HG02885 (cell line): Measurements from ENCODE around the gene PEX26.
"Not testable (repeated sequence)": the region's sequence is repeated elsewhere in the genome, so short reads cannot be mapped to it uniquely, and the experiment has no call there.

ENCODE experiments used
- ATAC-seq: cut with Tn5 transposase; IDR thresholded peaks from one replicate; pipeline ENCODE4 v1.9.1; 2021; ENCODE audit warnings: mild to moderate bottlenecking; ENCODE audit not compliant: unreplicated experiment, poor library complexity

The PEX26 gene

DNA sequence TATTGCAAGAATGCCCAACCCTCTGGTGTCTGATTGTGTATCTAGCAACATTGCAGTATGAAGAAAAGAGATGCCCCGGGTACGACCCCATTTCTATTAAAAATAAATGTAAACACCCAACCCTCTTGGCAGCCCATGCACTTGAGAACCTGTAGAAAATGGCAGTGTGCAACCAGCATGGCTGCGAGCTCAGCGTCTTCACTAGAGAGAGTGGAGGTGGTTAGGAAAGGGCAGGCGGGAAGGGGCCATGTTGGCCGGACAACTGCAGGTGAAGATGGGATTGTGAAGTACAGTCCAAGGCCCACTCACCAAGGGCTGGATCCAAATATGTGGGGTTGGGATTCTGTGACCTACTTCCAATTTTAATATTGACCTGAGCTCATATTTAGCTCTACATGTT, 15.9 kb downstream of the PEX26 start:
- no peak for ATAC-seq

DNA sequence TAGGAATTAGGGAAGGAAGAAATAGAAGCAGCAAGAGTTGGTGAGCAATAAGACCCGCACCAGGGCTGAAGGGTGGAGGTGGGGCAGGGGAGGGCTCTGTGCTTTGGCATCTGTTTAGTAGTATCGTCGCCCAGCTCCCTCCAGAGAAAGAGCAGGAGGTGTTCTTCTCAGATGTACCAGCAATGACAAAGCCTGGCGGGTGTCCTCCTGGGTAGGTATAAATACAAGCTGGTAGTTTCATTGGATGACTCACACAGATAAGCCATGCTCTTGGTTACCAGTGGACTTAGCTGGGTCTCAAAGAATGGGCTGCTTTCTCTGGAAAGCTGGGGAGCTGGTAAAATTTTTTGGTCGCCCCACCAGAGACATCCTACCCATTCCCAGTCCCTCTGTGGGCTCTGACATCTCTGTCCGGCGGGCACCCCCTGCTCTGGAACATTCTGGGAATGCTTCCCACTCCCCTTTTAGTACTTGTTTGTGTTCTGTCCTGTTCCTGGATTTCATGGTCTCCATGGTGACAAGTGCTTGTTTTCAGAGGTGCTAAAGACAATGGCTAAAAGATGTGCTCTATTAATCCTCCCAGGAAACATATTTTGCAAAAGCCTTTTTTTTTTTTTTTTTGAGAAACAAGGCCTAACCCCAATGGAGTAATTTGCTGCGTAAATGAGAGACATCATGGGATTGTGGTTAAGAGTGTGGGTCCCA, 17.5 kb downstream of the PEX26 start:
- ATAC-seq: no peak

DNA sequence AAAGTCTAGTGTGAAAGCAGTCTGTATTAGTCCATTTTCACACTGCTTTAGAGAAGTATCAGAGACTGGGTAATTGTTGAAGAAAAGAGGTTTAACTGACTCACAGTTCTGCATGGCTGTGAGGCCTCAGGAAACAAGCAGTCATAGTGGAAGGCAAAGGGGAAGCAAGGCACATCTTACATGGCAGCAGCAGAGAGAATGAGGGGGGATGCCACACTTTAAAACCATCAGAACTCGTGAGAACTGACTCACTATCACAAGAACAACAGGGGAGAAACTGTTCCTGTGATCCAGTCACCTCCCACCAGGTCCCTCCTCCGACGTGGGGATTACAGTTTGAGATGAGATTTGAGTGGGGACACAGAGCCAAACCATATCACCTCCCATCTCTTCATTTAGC, 19.0 kb downstream of the PEX26 start:
- ATAC-seq: no peak

DNA sequence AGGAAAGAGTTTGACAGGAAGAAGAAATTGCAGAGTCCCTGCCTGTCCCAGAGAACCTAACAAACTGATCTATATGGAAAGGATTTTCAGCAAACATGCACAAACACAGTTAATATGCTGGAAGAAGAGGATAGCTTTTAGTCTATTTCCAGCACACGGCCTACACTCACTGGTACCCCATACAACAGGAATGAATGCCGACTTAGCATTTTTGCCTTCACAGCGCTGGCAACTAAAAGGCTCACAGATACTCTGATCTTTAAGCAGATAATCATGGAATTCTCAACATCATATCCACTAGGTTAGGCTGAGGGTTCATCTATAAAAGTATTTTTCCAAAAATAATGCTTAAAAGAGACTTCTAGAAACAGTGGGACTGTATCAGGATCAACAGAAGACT, 23.0 kb downstream of the PEX26 start:
- no peak for ATAC-seq

DNA sequence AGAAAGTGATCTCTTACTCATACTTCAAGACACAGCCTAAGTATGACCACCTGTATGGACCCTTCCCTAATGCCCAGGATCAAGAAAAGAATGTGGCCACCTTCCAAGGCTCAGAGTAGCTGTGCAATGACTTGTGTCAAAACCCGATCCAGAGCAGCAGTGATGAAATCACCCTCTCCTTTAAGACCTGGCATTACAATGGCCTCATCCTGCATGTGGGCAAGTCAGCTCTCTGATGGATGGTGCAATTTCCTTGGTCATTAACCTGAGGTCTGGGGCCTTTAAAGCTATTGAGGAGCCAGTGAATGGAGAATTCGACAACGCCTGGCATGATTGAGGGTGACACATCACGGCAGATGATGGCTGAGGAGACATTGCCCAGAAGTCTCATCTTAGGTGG, 23.7 kb downstream of the PEX26 start:
- no peak for ATAC-seq

DNA sequence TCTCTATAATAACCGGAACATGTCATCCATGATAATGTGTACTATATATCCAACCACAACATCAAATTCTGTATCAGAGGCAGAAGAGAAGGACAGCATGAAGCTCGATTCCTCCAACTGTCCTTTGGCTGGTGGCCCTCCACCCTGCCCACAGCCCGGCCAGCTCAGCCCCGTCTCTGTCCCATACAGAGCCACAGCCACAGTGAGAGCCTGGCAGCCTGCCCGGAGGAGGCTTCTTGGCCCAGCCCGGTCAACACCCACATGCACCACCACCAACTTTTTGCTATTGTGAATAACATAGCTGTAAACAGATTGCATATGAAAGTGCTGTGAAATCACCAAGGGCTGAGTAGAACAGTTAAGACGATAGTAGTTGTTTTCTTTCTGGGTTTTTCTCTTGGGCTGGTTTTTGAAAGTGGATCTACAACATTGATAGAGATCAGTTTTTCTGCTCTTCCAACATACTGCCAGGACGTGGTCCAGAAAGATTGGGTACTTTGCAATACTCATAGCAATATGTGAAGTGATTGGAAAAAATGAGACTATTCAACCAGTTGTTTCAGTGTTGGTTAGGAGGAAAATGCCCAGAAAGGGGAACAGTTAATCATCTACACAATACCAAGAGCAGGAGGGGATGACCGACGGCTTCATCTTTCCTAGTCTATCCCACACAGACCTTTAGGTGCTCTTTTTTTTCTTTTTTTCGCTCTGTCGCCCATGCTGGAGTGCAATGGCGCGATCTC, 25.9 kb downstream of the PEX26 start:
- no peak for ATAC-seq

DNA sequence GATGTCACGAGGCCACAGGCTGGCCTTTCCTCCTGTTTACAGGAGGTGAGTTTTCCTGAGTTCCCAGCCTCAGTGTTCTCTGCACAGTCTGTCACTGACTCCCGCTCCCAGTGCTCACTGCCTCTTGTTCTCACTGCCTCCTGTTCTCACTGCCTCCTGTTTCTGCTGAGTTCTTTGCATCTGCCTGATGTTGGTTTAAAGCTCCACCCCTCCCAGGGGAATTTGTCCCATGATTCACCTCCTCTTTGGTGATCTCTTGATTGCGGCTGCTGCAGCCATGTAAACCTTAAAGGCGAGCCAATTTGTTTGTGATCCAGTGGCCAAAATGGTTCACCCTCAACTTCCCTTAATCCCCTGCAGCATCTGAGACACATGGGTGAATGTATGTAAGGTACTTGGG, 26.8 kb downstream of the PEX26 start:
- no peak for ATAC-seq

DNA sequence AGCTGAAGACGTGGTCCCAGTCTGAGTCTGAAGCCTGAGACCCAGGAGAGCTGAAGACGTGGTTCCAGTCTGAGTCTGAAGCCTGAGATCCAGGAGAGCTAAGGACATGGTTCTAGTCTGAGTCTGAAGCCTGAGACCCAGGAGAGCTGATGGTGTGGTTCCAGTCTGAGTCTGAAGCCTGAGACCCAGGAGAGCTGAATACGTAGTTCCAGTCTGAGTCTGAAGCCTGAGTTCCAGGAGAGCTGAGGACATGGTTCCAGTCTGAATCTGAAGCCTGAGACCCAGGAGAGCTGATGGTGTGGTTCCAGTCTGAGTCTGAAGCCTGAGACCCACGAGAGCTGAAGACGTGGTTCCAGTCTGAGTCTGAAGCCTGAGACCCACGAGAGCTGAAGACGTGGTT, 28.2 kb downstream of the PEX26 start:
- ATAC-seq: not testable (repeated sequence)

DNA sequence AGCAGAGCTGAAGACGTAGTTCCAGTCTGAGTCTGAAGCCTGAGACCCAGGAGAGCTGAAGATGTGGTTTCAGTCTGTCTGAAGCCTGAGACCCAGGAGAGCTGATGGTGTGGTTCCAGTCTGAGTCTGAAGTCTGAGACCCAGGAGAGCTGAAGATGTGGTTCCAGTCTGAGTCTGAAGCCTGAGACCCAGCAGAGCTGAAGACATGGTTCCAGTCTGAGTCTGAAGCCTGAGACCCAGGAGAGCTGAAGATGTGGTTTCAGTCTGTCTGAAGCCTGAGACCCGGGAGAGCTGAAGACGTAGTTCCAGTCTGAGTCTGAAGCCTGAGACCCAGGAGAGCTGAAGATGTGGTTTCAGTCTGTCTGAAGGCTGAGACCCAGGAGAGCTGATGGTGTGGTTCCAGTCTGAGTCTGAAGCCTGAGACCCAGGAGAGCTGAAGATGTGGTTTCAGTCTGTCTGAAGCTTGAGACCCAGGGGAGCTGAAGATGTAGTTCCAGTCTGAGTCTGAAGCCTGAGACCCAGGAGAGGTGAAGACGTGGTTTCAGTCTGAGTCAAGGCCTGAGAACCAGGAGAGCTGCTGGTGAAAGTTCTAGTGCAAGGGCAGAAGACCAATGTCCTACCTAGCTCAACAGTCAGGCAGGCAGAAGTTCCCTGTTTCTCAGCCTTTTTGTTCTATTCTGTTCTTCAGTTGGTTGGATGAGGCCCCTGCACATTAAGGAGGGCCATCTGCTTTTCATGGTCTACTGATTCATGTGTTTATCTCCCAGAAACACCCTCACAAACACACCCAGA, 29.0 kb downstream of the PEX26 start:
- not testable (repeated sequence) for ATAC-seq

DNA sequence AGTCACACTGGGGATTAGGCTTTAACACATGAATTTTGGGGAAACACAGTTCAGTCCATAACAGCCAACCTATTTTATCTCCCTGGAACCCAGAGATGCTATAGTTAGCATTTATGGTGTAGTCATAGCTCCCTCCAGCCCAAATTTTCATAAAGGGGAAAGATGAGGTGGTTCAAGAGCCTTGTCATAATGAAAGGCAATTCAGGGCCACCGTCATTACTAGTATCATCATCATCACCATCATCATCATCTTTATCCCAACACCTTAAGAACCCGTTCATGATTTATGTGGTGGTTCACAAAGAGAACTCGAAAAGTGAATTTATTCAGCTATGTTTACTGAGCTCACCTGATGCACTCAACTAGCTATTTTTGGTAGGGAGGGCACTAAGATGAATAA, 30.4 kb downstream of the PEX26 start:
- no peak for ATAC-seq

DNA sequence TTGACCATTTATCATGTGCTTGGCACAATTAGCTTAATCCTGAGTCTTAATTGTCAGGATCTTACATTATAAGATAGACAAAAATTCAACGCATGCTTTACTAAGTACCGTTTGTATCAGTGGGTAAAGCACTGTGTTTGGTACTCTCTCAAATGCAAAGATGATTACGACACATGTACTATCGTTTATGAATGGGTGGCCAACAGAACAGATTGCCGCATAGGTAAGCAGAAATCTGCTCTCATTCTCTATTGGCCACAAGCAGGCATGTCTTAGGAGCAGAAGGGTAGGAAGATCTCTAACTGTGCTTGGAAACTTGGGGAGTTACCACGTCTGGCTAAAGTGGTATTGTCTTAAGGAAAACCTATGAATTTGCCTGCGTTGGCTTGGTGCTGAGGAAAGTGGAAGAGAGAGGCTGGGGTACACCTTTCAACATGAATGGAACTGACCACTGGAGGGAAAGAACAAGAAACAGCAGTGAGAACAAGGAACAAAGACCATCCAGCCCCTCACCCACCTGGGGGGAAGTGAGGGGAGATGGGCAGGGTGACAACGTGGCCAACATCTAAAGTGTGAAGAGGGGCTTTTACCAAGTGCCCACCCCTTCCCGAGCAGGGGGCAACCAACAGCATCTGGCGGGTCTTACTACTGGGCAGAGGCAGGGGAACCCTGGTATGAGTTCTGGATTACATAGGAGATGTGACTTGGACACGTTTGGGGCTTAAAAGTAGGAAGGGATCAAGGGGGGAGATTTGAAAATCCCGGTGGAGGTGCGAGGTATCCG, 31.8 kb downstream of the PEX26 start:
- ATAC-seq: no peak

DNA sequence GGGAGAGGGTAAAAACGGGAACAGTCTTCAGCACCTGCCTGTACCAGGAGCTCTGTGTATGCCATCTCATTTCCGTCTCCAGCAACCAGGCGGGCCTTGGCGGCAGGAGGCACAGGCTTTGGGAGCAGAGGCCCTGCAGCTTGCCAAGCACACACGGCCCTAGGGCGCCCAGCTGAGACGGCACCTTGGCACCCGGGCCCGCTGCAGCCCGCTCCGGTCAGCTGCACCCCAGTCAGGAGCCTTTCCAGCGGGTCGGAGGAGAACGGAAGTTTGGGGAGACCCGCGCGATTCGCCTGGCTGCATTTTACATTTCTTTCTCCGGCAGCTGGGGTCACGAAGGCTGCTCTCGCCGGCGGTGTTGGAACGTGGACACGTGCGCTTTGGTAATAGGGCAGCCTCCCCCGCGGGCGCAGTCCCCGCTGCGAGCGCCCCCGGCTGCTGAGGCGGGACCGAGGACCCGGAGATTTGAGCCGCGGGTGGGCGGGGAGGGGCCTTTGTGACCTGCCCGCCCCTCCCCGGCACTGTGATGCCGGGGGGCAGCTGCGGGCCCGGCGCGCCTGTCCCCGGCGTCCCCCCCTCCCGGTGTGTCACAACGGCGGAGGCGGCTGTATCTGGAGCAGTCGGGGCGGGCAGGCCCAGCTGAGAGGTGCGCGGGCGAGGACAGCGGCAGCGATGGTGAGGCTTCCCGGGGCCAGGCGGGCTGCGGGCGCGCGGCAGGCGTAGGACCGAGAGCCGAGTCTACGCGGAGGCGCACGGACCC, 32.6 kb downstream of the PEX26 start, which contains the start of gene TUBA8:
Gene TUBA8 (plus strand): TSS at position 616 of the 760 bp plus-strand sequence. CDS start 57 bp downstream, at position 673.
- peak; percentile 55 for ATAC-seq

DNA sequence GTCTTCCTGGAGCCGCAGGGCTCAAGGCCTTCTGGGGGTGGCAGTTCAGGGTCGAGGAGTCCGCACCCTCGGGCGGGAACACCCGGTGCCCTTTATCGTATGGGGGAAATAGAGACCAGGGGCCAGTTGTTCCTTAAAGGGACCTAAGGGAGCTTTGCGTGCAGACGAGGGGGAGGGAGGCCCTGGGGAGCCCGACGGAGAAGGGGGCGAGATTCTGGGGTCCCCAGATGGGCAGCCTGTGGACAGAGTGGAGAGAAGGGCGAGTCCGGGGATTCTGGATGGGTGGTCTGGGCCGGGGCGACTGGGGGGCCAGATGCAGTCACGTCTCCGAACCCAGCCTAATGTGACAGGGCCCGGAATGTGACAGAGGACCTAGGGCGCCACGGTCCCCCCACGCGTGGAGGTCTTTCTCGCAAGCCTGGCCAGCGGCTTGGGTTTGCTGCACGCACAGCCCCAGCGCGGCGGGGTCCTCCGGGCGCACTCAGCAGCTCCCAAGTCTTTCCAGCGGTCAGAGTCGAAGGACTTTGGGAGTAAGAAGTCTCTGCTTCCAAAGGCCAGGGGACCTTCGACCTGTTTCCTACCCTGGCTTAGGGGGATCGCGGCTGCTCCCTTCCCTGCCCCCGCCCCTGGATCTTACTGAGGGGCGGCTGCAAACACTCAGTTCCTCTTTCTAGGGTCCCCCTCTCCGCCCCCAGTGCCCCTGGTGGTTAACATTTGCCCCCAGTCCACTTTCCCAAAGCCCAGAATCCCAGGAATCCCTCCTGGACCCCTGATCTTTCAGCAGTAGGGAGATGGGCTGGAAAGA, 33.4 kb downstream of the PEX26 start:
- no peak for ATAC-seq

DNA sequence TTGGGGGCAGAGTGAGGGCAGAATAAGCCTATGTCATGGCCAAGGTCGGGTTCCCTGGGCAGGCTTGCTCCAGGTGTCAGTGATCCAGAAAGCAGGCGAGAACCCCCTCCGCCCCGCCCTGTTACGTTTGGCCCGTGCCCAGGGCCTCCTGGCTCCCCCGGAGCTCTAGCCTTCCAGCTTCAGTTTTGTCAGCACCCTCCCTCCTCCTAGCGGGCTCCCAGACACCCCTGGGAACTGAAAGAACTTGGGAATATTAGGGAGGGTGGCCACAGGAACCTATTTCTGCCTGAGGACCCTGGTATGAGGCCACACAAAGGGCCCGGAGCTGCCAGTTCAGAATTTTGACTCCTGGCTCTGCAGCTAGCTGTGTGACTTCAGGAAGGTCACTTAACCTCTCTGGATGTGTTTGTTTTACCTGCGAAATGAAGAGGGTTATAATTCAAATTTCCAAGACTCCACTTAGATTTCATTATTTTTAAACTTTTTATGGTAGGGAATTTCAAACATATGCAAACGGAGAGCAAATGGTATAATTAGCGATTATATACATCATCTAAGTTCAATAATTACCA, 34.1 kb downstream of the PEX26 start:
- no peak for ATAC-seq

DNA sequence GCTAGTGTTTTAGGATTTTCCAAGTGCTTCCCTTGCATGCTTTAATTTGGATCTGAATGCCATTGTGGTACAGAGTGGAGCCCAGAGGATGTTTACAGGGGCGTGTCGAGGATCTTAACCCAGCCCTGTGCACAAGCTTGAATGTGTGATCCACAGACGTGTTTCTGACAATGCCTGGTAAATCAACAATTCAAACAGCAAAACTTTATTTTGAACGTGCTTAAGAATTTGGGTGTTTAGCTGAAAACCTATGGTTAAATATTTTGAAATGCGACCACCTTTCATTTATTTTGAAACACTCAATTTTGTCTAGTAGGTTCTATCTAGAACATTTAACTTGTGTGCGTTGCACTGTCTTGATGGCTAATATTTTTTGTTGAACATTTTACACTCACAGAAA, 34.6 kb downstream of the PEX26 start:
- ATAC-seq: no peak

DNA sequence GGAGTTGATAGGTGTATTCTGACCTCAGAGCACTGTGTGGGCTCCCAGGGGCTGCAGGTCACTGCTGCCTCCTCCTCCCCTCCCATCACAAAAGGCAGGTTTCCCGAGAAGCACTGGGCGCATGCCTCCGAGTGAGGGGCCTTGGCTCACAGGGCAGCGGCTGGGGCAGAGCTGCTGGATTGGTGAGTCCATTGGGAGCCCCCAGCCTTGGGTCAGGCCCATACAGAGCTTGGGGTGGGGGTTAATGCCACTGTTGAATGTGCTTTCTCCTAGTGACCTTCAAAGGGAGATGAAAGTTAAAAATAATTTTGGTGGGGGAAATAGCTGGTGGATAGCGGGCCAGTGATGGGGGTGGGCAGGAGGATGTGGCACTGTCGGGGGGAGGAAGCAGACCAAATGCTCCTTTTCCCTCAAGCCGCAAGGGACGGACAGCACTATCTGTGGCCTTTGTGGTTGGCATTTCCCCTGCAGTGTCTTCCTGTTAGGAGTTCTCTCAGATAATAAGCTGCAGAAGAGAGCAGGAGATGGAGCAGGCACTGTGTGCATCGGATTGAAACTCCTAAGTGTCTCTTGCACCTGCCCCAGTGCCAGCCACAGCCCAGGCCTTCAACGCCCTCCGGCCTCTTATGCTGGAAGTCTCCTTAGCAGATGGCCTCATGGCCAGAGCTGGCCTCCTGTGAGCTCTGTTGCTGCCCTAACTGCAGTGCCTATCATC, 36.0 kb downstream of the PEX26 start:
- ATAC-seq: no peak

DNA sequence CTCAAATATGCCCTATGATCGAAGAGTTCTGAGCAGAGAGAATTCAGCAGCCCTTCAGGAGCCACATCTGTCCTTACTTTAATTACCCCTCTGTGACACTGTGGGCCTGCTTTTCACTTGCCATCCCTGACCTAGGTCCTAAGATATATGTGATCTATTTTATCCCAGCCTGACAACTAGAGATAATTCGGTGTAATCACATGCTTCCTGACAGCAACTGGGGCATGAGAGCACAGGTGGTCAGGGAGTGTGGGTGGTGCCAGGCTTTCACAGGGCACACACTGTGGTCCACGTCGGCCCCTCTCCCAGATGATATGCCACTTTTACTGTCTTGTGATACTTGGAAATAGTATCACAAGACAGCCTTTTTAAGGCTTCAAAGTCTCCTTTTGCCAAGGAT, 36.7 kb downstream of the PEX26 start:
- ATAC-seq: no peak
